Cerebellar cortex (tissue), 1 donor: Measurements from ENCODE around the gene CUBN.

Experiments used
- DNase-seq: peaks from one replicate; pipeline ENCODE4 v3.0.0-alpha.2; 2015; ENCODE audit warnings: low spot score

CUBN gene

GRCh38 chr10:16987976-16988610 is 141.5 kb downstream of the CUBN start:
- DNase-seq = no peak

- DNase-seq = no peak
Measured at GRCh38 chr10:16987206-16987621, 142.4 kb downstream of the CUBN start.

DNA sequence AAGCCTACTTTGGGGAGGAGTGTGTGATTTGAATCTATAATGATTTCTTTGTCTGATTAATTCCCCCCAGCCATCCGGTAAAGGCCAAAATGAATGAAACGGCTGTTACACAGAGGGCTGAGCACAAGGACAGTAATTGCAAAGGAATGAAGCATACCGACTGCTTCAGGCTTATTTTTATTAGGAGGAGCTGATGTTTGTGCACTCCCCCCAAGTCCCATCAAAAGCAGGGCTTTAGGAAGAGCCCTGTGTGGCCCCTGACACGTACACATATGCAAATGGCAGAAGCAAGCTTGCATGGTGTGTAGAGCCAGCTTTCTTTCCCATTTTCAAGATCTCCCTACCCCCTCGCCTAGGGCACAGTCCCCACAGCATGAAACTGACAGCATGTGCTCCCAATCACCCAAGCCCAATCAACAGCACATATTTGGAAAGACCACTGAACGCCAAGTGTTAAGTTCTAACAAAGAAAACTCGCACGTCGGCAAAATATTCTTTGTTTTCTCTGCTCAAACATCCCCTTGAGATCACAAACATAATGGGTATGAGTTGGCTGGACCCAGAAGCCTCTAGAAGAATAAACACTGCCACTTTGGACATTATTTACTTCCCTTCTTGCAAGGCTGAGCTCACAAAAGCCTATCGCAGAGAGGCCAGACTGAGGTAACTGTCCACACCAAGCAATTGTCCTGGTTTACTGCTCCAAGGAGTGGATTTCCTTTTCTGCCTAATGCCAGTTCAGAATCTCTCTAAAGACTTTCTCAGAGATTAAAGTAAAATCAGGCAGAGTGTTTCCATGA is 143.0 kb downstream of the CUBN start:
- DNase-seq = no peak

GRCh38 chr10:16986082-16986405 is 143.6 kb downstream of the CUBN start:
- DNase-seq = no peak

GRCh38 chr10:16984242-16984641 is 145.4 kb downstream of the CUBN start:
- no peak for DNase-seq

GRCh38 chr10:16976803-16977202 is 152.8 kb downstream of the CUBN start:
- no peak for DNase-seq

DNA sequence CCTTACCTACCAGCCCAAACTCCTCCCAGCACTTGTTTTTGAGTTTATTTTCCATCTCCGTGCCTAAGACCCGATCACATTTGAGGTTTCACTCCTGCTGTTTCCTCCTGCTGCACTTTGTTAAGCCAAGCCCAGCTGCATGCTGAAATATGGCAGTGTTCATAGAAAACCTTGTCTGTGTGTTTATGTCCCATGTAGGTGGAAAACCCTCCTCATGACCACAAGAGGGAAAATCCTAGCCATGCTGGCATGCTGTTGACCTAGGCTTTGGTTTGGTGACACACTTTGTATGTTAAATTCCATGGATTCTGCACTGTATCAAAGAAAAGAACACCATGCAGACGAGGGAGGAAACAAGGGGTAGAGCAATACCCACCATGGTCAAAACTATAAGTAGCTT is 154.4 kb downstream of the CUBN start:
- no peak for DNase-seq

DNA sequence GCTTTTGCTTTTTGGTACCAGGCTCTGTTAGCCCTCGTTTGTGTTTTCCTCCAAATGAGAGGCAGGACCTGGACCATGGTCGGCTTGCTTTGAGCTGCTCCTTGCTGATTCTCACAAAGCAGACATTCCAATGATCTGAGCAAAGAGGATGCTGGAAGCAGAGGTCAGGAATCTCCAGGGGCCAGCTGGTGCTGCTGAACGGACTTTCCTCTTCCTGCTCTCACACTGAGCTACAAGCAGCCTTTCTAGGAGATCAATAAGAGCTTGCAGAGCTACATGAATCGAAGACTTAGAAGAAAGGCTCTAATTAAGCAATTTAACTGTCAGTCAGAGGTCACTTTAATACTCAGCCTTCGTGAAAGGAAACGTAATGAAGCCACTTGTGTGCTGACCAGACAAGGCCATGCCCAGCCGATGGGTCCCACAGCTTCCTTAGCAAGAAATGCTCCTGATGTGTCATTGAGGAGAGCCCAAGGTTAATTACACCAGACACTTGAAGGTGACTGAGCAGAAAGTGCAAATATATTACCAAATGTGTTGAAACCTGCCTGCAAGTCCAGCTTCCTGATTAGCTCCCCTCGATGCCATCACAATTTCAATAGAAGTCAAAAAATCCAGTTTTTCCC is 161.1 kb downstream of the CUBN start:
- DNase-seq = no peak

- no peak for DNase-seq
Measured at GRCh38 chr10:16967866-16968415, 161.7 kb downstream of the CUBN start.

DNA sequence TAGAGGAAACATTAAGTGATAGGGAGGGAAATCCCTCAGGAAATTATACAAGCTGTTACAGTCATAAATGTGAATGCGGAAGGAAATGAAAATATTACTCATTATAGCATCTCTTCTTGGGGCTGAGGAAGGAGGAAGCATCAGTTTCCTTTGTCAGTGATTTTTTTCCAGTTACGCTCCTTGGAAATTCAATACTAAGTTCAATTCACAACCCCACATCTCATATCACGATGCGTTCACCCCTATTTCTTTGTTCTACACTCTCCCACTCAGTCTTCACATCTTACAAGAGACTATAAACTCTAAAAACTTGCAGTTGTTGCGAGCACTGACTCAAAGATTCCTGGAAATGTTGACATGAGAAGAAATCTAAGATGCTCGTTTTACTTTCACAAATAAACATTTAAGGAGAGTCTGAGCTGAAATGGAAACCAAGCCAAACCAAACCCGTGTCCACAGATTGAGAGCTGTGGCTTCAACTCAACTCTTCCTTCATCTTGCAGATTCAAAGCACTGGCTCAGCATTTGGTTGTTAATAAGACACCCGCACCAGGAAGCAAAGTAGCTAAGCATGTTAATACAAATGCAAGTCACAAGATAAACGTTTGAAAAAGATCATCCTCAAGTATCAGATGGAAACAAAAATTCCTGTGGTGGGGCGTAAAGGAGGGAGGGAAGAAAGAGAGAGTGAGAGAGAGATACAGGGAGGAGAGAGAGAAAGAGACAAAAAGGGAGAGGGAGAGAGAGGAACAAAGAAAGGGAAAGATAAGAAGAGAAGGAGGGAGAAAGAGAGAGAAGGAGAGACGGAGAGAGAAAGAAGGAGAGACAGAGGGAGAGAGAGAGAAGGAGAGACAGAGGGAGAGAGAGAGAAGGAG is 162.4 kb downstream of the CUBN start:
- DNase-seq = no peak

- DNase-seq = no peak
Measured at GRCh38 chr10:16965740-16966447, 163.7 kb downstream of the CUBN start.

- DNase-seq = no peak
Measured at GRCh38 chr10:16965344-16965616, 164.3 kb downstream of the CUBN start.

DNA sequence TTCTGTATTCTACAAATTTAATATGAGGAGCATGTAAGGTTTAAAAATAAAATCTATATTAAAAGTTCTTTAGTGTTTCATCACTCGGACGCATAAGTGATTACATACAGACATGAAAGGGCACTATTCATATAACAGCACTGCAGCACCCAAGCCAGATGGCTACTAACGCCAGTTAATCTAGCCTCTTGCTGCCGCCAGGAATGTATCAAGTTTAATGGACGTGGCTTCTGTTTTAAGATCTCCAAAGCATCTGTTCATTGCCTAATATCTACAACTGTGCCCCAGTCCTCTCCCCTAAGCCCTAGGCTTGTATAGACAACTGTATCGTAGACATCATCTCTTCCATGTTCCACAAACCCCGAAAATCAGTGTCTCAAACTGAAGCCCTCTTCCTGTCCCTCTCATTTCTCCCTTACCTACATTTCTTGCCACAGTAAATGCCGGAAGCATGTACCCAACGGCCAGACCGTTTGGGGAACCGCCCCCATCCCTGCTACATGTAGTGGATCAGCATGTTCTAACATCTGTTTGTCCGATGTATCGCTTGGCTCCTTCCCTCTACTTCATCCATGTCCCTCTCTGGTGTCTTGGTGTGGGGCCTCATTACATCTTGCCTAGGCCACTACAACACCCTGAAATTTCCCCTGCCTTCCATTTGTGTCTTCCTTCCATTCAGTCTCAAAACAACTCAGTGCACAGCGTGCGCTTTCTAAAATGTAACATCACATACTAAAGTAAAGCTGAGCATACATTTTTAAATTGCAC is 164.9 kb downstream of the CUBN start:
- no peak for DNase-seq

DNA sequence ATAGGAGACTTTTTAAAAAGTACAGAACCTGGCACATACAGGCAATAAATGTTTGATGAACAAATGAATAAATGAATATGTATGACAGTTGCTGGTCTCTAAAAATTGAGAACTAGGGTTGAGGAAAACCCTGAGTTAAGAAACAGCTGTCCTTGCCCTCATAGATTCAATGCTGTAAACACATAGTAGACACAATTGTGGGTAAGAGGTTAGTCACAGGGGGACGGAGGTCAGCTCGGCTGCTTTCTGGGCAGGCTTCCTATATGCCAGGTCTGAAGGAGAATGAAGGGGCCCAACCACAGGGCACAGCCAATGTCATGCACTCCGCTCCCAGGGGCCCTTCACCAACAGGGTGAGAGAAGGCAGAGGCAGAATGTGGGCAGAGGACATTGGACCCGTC is 169.1 kb downstream of the CUBN start:
- DNase-seq = no peak

- DNase-seq = no peak
Measured at GRCh38 chr10:16957038-16957437, 172.6 kb downstream of the CUBN start.

GRCh38 chr10:16954280-16955030 is 175.2 kb downstream of the CUBN start:
- DNase-seq = no peak

DNA sequence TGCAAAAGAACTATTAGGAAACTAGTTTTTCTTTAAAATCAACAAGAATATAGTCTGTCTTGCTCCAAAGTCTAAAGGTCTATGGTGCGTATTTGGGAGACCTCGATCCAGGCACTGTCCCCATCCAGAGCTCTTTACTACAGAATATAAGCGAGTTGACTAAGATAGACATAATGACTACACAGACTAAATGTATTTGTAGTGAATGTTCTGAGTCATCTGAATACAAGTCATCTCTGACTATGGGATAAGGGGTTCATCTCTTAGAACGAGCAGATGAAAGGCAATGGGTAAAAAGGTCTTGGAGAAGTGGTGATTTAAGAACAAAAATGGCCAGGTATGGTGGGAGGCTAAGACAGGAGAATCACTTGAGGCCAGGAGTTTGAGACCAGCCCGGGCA is 176.3 kb downstream of the CUBN start:
- DNase-seq = no peak

GRCh38 chr10:16952610-16953009 is 177.0 kb downstream of the CUBN start:
- DNase-seq = no peak

- DNase-seq = no peak
Measured at GRCh38 chr10:16952080-16952479, 177.5 kb downstream of the CUBN start.
